GM12878 (cell line): ENCODE results near the gene SP8.

Experiments
- BACH1 ChIP-seq: fragments of 450-650 bp; IDR thresholded peaks from 2 replicates; pipeline ENCODE4 v1.6.1; 2017; ENCODE audit warnings: mild to moderate bottlenecking, borderline replicate concordance
- CEBPB ChIP-seq, 2 experiments: fragments of 150-350 bp in 1 of 2; IDR thresholded peaks; 2 replicates each; pipeline ENCODE4 v1.6.1; 2012 to 2014; ENCODE audit warnings: low read depth in 2 of 2, low read length in 2 of 2, borderline replicate concordance in 1 of 2, inconsistent platforms in 1 of 2
- CHD2 ChIP-seq: IDR thresholded peaks from 2 replicates; pipeline ENCODE4 v1.6.1; 2011; ENCODE audit warnings: low read depth, low read length, improper control_type of control experiment, borderline replicate concordance
- EZH2 ChIP-seq: IDR thresholded peaks from 2 replicates; pipeline ENCODE4 v1.6.1; 2012; ENCODE audit warnings: low read depth, mild to moderate bottlenecking, control low read depth, inconsistent platforms, low read length, borderline replicate concordance; ENCODE audit not compliant: control insufficient read depth
- IKZF1 ChIP-seq: fragments of 450-650 bp; conservative IDR thresholded peaks from 2 replicates; pipeline ENCODE4 v1.6.1; 2017; ENCODE audit warnings: antibody characterized with exemption, mild to moderate bottlenecking
- KDM1A ChIP-seq: fragments of 200-600 bp; sonication (generic); IDR thresholded peaks from 2 replicates; pipeline ENCODE4 v1.6.1; 2016; ENCODE audit warnings: borderline replicate concordance
- MYC ChIP-seq: IDR thresholded peaks from 2 replicates; pipeline ENCODE4 v1.6.1; 2011; ENCODE audit warnings: mild to moderate bottlenecking, low read length, moderate library complexity, inconsistent platforms; ENCODE audit not compliant: insufficient read depth, insufficient replicate concordance, insufficient read length, severe bottlenecking
- POLR2A ChIP-seq: IDR thresholded peaks from 2 replicates; pipeline ENCODE4 v1.6.1; 2011; ENCODE audit warnings: low read depth, mild to moderate bottlenecking, low read length
- SPI1 ChIP-seq: IDR thresholded peaks from 2 replicates; pipeline ENCODE4 v1.6.1; 2011; ENCODE audit warnings: low read depth, mild to moderate bottlenecking, low read length, moderate library complexity, borderline replicate concordance; ENCODE audit not compliant: insufficient read depth
- SUPT20H ChIP-seq: IDR thresholded peaks from 2 replicates; pipeline ENCODE4 v1.6.1; 2011; ENCODE audit warnings: low read depth, mild to moderate bottlenecking, low read length, moderate library complexity, borderline replicate concordance; ENCODE audit not compliant: control insufficient read depth
- TAF1 ChIP-seq: IDR thresholded peaks from 2 replicates; pipeline ENCODE4 v1.6.1; 2011; ENCODE audit warnings: mild to moderate bottlenecking, low read depth, low read length, borderline replicate concordance
- YY1 ChIP-seq: IDR thresholded peaks from 2 replicates; pipeline ENCODE4 v1.6.1; 2011; ENCODE audit warnings: low read depth, mild to moderate bottlenecking, low read length
- TF ChIP-seq, protein P1 (sequence below), 3 experiments: IDR thresholded peaks in 2 of 3; conservative IDR thresholded peaks in 1 of 3; 2 replicates each; pipeline ENCODE4 v1.5.1; 2011; ENCODE audit warnings: low read depth in 3 of 3, low read length in 3 of 3, mild to moderate bottlenecking in 3 of 3, control low read depth in 2 of 3, moderate library complexity in 2 of 3, inconsistent platforms in 1 of 3, mixed read lengths in 1 of 3; ENCODE audit not compliant: control insufficient read depth in 2 of 3, insufficient read depth in 1 of 3; ENCODE audit errors: extremely low read depth in 1 of 3

GRCh38 chr7:20798694-20799121, 12.0 kb upstream of the SP8 start:
- TF ChIP-seq EZH2 (no peak), TAF1 (no peak), IKZF1 (no peak), BACH1 (no peak), CHD2 (no peak), MYC (no peak), POLR2A (no peak), YY1 (no peak), SPI1 (no peak), KDM1A (no peak), SUPT20H (no peak), CEBPB (IDR thresholded peaks at IDR 0.05; ENCODE audit: borderline replicate concordance in 1 of 2, low read depth in 2 of 2, low read length in 2 of 2) (no peak)
- TF ChIP-seq, protein P1, sequence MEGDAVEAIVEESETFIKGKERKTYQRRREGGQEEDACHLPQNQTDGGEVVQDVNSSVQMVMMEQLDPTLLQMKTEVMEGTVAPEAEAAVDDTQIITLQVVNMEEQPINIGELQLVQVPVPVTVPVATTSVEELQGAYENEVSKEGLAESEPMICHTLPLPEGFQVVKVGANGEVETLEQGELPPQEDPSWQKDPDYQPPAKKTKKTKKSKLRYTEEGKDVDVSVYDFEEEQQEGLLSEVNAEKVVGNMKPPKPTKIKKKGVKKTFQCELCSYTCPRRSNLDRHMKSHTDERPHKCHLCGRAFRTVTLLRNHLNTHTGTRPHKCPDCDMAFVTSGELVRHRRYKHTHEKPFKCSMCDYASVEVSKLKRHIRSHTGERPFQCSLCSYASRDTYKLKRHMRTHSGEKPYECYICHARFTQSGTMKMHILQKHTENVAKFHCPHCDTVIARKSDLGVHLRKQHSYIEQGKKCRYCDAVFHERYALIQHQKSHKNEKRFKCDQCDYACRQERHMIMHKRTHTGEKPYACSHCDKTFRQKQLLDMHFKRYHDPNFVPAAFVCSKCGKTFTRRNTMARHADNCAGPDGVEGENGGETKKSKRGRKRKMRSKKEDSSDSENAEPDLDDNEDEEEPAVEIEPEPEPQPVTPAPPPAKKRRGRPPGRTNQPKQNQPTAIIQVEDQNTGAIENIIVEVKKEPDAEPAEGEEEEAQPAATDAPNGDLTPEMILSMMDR (IDR thresholded peaks at IDR 0.05 in 2 of 3, conservative IDR thresholded peaks at IDR 0.05 in 1 of 3; ENCODE audit: control insufficient read depth in 2 of 3, extremely low read depth in 1 of 3, insufficient read depth in 1 of 3, low read depth in 3 of 3, low read length in 3 of 3) = no peak
